DOHH2 (cell line): ENCODE results near the gene DNAJB14.

Experiments
- H3F3A ChIP-seq: fragments of 200-600 bp; sonication (generic), shearing (Covaris generic); 2 replicates; pipeline ENCODE4 v1.6.0; 2016; ENCODE audit warnings: antibody characterized with exemption, mild to moderate bottlenecking; ENCODE audit not compliant: control insufficient read depth, insufficient read depth
- H3K27ac ChIP-seq: fragments of 200-600 bp; sonication (generic); 2 replicates; pipeline ENCODE4 v1.5.1; 2014; ENCODE audit warnings: low read depth, mild to moderate bottlenecking, low read length, moderate library complexity
- H3K27me3 ChIP-seq: fragments of 200-600 bp; sonication (generic); 2 replicates; pipeline ENCODE4 v1.6.1; 2014; ENCODE audit warnings: mild to moderate bottlenecking, low read length, mixed read lengths; ENCODE audit not compliant: control insufficient read depth
- H3K36me3 ChIP-seq: fragments of 200-600 bp; sonication (generic); 2 replicates; pipeline ENCODE4 v1.6.1; 2014; ENCODE audit warnings: mild to moderate bottlenecking, low read length, moderate library complexity, mixed read lengths; ENCODE audit not compliant: control insufficient read depth
- H3K4me1 ChIP-seq: fragments of 200-600 bp; sonication (generic); 2 replicates; pipeline ENCODE4 v1.6.1; 2014; ENCODE audit warnings: mild to moderate bottlenecking, low read length, mixed read lengths; ENCODE audit not compliant: control insufficient read depth
- H3K4me2 ChIP-seq: fragments of 200-600 bp; sonication (generic); 2 replicates; pipeline ENCODE4 v1.6.0; 2014; ENCODE audit warnings: mild to moderate bottlenecking, low read length, moderate library complexity
- H3K4me3 ChIP-seq: fragments of 200-600 bp; sonication (generic); 2 replicates; pipeline ENCODE4 v1.5.1; 2014; ENCODE audit warnings: mild to moderate bottlenecking, low read length, mixed read lengths
- H3K79me2 ChIP-seq: fragments of 200-600 bp; sonication (generic); 2 replicates; pipeline ENCODE4 v1.6.1; 2014; ENCODE audit warnings: mild to moderate bottlenecking, low read length, mixed read lengths; ENCODE audit not compliant: control insufficient read depth
- H3K9me2 ChIP-seq: fragments of 200-600 bp; sonication (generic); replicated peaks from 2 replicates; pipeline ENCODE4 v1.6.1; 2014; ENCODE audit warnings: mild to moderate bottlenecking, low read length, mixed read lengths; ENCODE audit not compliant: control insufficient read depth
- H3K9me3 ChIP-seq: fragments of 200-600 bp; sonication (generic); 2 replicates; pipeline ENCODE4 v1.6.1; 2014; ENCODE audit warnings: antibody characterized with exemption, low read length, mixed read lengths; ENCODE audit not compliant: control insufficient read depth, insufficient read depth
- H4K20me1 ChIP-seq: fragments of 200-600 bp; sonication (generic); 2 replicates; pipeline ENCODE4 v1.6.0; 2014; ENCODE audit warnings: low read depth, mild to moderate bottlenecking, antibody characterized with exemption, low read length, moderate library complexity; ENCODE audit not compliant: control insufficient read depth, insufficient read depth
- CTCF ChIP-seq: fragments of 200-600 bp; sonication (generic); IDR thresholded peaks from one replicate; pipeline ENCODE4 v1.5.1; 2014; ENCODE audit warnings: antibody characterized with exemption, mild to moderate bottlenecking, low read depth, low read length; ENCODE audit not compliant: poor library complexity, severe bottlenecking
- EZH2phosphoT487 ChIP-seq: fragments of 200-600 bp; sonication (generic); IDR thresholded peaks from 2 replicates; pipeline ENCODE4 v1.6.1; 2017; ENCODE audit warnings: borderline replicate concordance, mild to moderate bottlenecking, antibody characterized with exemption, low read length, moderate library complexity, mixed read lengths

DNAJB14 gene

GRCh38 chr4:99879458-99879857 is 67.0 kb downstream of the DNAJB14 start:
- Histone ChIP-seq H3K4me2 (no peak overlapping the region), H3F3A (no peaks in the 10 kb centered on the region), H3K79me2 (no peaks in the 10 kb centered on the region), H4K20me1 (no peaks in the 10 kb centered on the region), H3K36me3 (peaks cover 39% of the 10 kb centered on the region), H3K27ac (no peak overlapping the region), H3K4me3 (no peak overlapping the region), H3K4me1 (no peaks in the 10 kb centered on the region), H3K27me3 (no peaks in the 10 kb centered on the region), H3K9me3 (no peaks in the 10 kb centered on the region), H3K9me2 (no peaks in the 10 kb centered on the region)
- TF ChIP-seq CTCF, result no peak
- TF ChIP-seq EZH2phosphoT487, result no peak

- Histone ChIP-seq H3F3A (no peaks in the 10 kb centered on the region), H3K79me2 (no peaks in the 10 kb centered on the region), H3K4me3 (no peak overlapping the region), H3K4me1 (no peaks in the 10 kb centered on the region), H3K27ac (no peak overlapping the region), H3K36me3 (peaks cover 33% of the 10 kb centered on the region), H3K9me3 (no peaks in the 10 kb centered on the region), H3K9me2 (no peaks in the 10 kb centered on the region), H3K27me3 (no peaks in the 10 kb centered on the region), H4K20me1 (no peaks in the 10 kb centered on the region), H3K4me2 (no peak overlapping the region)
- TF ChIP-seq EZH2phosphoT487 (no peak), CTCF (no peak)
These were observed 67.8 kb downstream of the DNAJB14 start for GRCh38 chr4:99878604-99879003.

GRCh38 chr4:99876946-99877345 is 69.5 kb downstream of the DNAJB14 start:
- TF ChIP-seq CTCF, result no peak
- no peak for TF ChIP-seq EZH2phosphoT487
- Histone ChIP-seq H3K36me3 (peaks cover 29% of the 10 kb centered on the region), H3K4me2 (no peak overlapping the region)

GRCh38 chr4:99875071-99875470 is 71.3 kb downstream of the DNAJB14 start:
- Histone ChIP-seq H3K4me3 (no peak overlapping the region), H3K9me3 (no peaks in the 10 kb centered on the region), H3K79me2 (no peaks in the 10 kb centered on the region), H3K27ac (no peak overlapping the region), H3F3A (no peaks in the 10 kb centered on the region), H3K4me1 (no peaks in the 10 kb centered on the region), H3K36me3 (peaks cover 19% of the 10 kb centered on the region), H3K9me2 (no peaks in the 10 kb centered on the region), H3K27me3 (no peaks in the 10 kb centered on the region), H4K20me1 (no peaks in the 10 kb centered on the region), H3K4me2 (no peak overlapping the region)
- no peak for TF ChIP-seq EZH2phosphoT487
- TF ChIP-seq CTCF, result no peak

More at GRCh38 chr4:99876946-99877345, 69.5 kb downstream of the DNAJB14 start:
- Histone ChIP-seq H3K4me3 (no peak overlapping the region), H3K79me2 (no peaks in the 10 kb centered on the region), H3K4me1 (no peaks in the 10 kb centered on the region), H3K9me2 (no peaks in the 10 kb centered on the region), H3K27ac (no peak overlapping the region), H3K27me3 (no peaks in the 10 kb centered on the region), H3K9me3 (no peaks in the 10 kb centered on the region), H3F3A (no peaks in the 10 kb centered on the region), H4K20me1 (no peaks in the 10 kb centered on the region)
